ENCODE measurements around the gene IRF2BP2. TPM values are rescaled to one million over a fixed set of nuclear protein-coding genes. Genes with fewer than 3 reads are reported as not detected.
A peak's percentile ranks its signal among the peaks of the same experiment; 100 is the strongest.

Gene IRF2BP2
- 154 and 170 TPM in 2 replicates for total RNA-seq
- long read RNA-seq, full-length matches to known transcripts, result 4 of 54 reads
- long read RNA-seq, partial matches to known transcripts, result 0 of 54 reads
- long read RNA-seq, other reads (novel, unspliced or antisense), result 50 of 54 reads

DNA sequence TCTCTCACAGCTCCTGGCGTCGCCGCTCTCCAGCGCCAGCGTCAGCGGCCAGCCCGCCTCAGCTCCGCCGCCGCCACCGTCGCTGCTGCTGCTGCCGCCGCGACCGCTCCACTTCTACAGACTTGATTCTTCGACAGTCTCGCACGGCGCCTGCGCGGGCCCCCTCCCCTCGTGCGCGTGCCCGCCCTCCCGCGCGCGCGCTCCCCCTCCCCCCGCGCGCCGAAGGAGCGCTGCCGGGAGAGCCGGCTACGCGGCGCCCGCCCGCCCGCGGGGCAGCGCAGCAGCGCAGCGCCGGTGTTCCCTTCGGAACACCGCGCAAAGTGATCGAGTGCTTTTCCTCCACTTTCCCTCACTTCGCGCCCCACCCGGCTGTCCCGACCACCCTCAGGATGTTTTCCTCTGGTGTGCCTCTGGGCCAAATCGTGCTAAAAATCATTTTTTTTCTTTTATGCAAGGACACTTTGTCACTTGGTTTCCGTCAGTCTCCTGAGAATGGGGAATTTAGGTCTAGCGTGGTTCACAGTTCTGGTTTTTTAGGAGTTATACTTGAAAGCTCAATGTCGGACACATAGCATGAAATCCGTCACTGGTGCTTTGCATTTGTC is at the start of gene IRF2BP2:
IRF2BP2 (minus strand) TSS at position 118 of the 605 bp plus-strand sequence. CDS start 684 bp downstream, outside the sequence.
- Mint-ChIP-seq H3K4me3 (ENCODE audit: unreplicated experiment) (peak within 1 kb of the TSS; percentile 79), H3K27ac (ENCODE audit: unreplicated experiment) (peak within 1 kb of the TSS; percentile 99), H3K36me3 (ENCODE audit: unreplicated experiment) (peaks cover 32% of the 10 kb centered on the region), H3K27me3 (ENCODE audit: unreplicated experiment) (no peaks in the 10 kb centered on the region), H3K4me1 (ENCODE audit: unreplicated experiment) (peaks cover 46% of the 10 kb centered on the region), H3K9me3 (ENCODE audit: unreplicated experiment) (no peaks in the 10 kb centered on the region)
- peak; percentile 96 for DNase-seq (ENCODE audit: extremely low spot score, unreplicated experiment)
- no peak for TF ChIP-seq CTCF (IDR thresholded peaks at IDR 0.05)

DNA sequence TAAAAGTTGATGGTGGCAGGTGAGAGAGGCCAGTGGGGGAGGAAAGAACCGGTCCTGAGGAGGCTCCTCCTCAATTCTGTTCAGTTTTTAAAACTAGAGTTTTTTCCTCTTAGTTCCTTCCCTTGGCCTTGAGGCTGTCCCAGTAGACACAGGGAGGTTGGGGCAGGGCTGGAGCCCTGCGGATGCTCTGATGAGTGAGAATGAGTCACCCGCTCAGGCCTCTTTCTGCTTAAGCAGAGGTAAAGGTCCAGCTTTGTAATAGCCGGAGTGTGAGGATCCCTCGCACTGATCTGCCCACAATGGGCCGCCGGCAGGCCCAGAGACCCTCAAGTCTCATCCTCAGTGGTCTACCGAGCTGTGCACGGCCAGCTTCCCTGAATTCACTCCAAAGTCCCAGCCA is 49.6 kb upstream of the IRF2BP2 start:
- Mint-ChIP-seq H3K9me3 (ENCODE audit: unreplicated experiment) (no peaks in the 10 kb centered on the region), H3K27ac (ENCODE audit: unreplicated experiment) (peak overlapping the region; percentile 17), H3K4me3 (ENCODE audit: unreplicated experiment) (no peak overlapping the region), H3K36me3 (ENCODE audit: unreplicated experiment) (no peaks in the 10 kb centered on the region), H3K27me3 (ENCODE audit: unreplicated experiment) (no peaks in the 10 kb centered on the region), H3K4me1 (ENCODE audit: unreplicated experiment) (peaks cover 23% of the 10 kb centered on the region)
- TF ChIP-seq CTCF (IDR thresholded peaks at IDR 0.05), result no peak
- DNase-seq (ENCODE audit: extremely low spot score, unreplicated experiment), result no peak

DNA sequence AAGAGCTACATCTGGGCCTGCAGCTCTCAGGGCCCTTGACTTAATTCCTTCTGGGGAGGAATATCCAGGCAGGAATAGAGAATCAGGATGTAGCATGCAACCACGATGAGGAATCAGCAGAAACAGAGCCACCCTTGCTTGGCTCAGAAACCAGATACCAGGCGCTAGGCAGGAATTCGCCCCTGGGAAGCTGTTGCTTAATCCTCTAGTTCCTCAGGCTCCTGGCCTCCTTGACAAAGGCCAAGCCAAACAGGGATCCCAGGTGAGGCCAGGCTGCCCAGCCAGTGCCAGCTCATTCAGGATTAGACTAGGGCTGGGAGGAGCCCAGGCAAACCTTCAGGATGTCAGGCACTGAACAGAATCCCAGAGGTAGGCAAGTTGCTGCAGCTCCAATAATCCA is 48.2 kb upstream of the IRF2BP2 start:
- no peaks in the 10 kb centered on the region for H3K27me3 Mint-ChIP-seq (ENCODE audit: unreplicated experiment)
- H3K4me1 Mint-ChIP-seq (ENCODE audit: unreplicated experiment), result peaks cover 23% of the 10 kb centered on the region
- no peak for DNase-seq (ENCODE audit: extremely low spot score, unreplicated experiment)
- H3K27ac Mint-ChIP-seq (ENCODE audit: unreplicated experiment), result peak overlapping the region; percentile 36
- H3K36me3 Mint-ChIP-seq (ENCODE audit: unreplicated experiment), result no peaks in the 10 kb centered on the region
- H3K9me3 Mint-ChIP-seq (ENCODE audit: unreplicated experiment), result no peaks in the 10 kb centered on the region
- no peak overlapping the region for H3K4me3 Mint-ChIP-seq (ENCODE audit: unreplicated experiment)
- no peak for TF ChIP-seq CTCF (IDR thresholded peaks at IDR 0.05)

GRCh38 chr1:234656944-234657654 is 47.1 kb upstream of the IRF2BP2 start:
- H3K36me3 Mint-ChIP-seq (ENCODE audit: unreplicated experiment), result no peaks in the 10 kb centered on the region
- no peaks in the 10 kb centered on the region for H3K27me3 Mint-ChIP-seq (ENCODE audit: unreplicated experiment)
- H3K9me3 Mint-ChIP-seq (ENCODE audit: unreplicated experiment), result no peaks in the 10 kb centered on the region
- no peak for TF ChIP-seq CTCF (IDR thresholded peaks at IDR 0.05)
- H3K27ac Mint-ChIP-seq (ENCODE audit: unreplicated experiment), result peak overlapping the region; percentile 36
- no peak for DNase-seq (ENCODE audit: extremely low spot score, unreplicated experiment)
- no peak overlapping the region for H3K4me3 Mint-ChIP-seq (ENCODE audit: unreplicated experiment)
- peaks cover 23% of the 10 kb centered on the region for H3K4me1 Mint-ChIP-seq (ENCODE audit: unreplicated experiment)
